Ascending aorta (tissue), 2 donors: ENCODE data around the gene ZNF337. TPM values are rescaled to one million over a fixed set of nuclear protein-coding genes. Genes with fewer than 3 reads are reported as not detected.
"Not testable (repeated sequence)": the region's sequence is repeated elsewhere in the genome, so short reads cannot be mapped to it uniquely, and the experiment has no call there.

Source experiments
- DNase-seq, 2 donors: peaks; one replicate each; pipeline ENCODE4 v3.0.0-alpha.2; 2019; ENCODE audit warnings: low spot score in 2 of 2
- H3K27ac ChIP-seq, 2 donors: fragments of 200-600 bp; sonication (generic); one replicate each; pipeline ENCODE4 v1.5.1; 2016 to 2017; ENCODE audit warnings: mild to moderate bottlenecking in 1 of 2
- H3K27me3 ChIP-seq: fragments of 200-600 bp; sonication (generic); one replicate; pipeline ENCODE4 v1.5.1; 2017
- H3K36me3 ChIP-seq, 2 donors: fragments of 200-600 bp; sonication (generic); one replicate each; pipeline ENCODE4 v1.5.1; 2016
- H3K4me1 ChIP-seq, 2 donors: fragments of 200-600 bp; sonication (generic); one replicate each; pipeline ENCODE4 v1.5.1; 2016 to 2017; ENCODE audit warnings: mild to moderate bottlenecking in 1 of 2
- H3K4me3 ChIP-seq, 2 donors: fragments of 200-600 bp; sonication (generic); one replicate each; pipeline ENCODE4 v1.5.1; 2016 to 2017; ENCODE audit warnings: mild to moderate bottlenecking in 1 of 2
- H3K9me3 ChIP-seq, 2 donors: fragments of 200-600 bp; sonication (generic); one replicate each; pipeline ENCODE4 v1.5.1; 2016
- CTCF ChIP-seq, 3 experiments: fragments of 200-600 bp in 2 of 3; fragments of 450-650 bp in 1 of 3; sonication (generic) in 2 of 3; IDR thresholded peaks; one replicate each; pipeline ENCODE4 v1.5.1; 2016 to 2019; ENCODE audit warnings: antibody characterized with exemption in 3 of 3, mild to moderate bottlenecking in 1 of 3, moderate library complexity in 1 of 3
- intact Hi-C: fragments of 100-400 bp; cut with DNase I; formaldehyde crosslinking; loops from one replicate; pipeline ENCODE4 v1.15.1; 2023
- total RNA-seq: library from RNA; depleted of rRNA; stranded (reverse); fragments of >200 nt; gene quantifications from one replicate; pipeline ENCODE4 v1.1.0, GENCODE V29; 2016

Gene ZNF337
- total RNA-seq, 1 donor from 2014 or later, result 3.4 TPM

- DNase-seq, result no peak
- Histone ChIP-seq H3K4me3 (no peak overlapping the region), H3K36me3 (peaks cover 0 to 3% of the 10 kb centered on the region in 2 donors), H3K4me1 (no peaks in the 10 kb centered on the region), H3K27ac (no peak overlapping the region), H3K9me3 (peaks cover 18 to 60% of the 10 kb centered on the region in 2 donors), H3K27me3 (no peaks in the 10 kb centered on the region)
- intact Hi-C loops, result no loop called here
- TF ChIP-seq CTCF (IDR thresholded peaks at IDR 0.05), result no peak
Observed at GRCh38 chr20:25725639-25726038, 29.0 kb upstream of the ZNF337 start.

GRCh38 chr20:25723975-25724374 is 27.3 kb upstream of the ZNF337 start:
- Histone ChIP-seq H3K4me1 (no peaks in the 10 kb centered on the region), H3K27me3 (no peaks in the 10 kb centered on the region), H3K9me3 (peaks cover 18 to 64% of the 10 kb centered on the region in 2 donors), H3K4me3 (no peak overlapping the region), H3K36me3 (peaks cover 0 to 12% of the 10 kb centered on the region in 2 donors), H3K27ac (no peak overlapping the region)
- intact Hi-C loops, result no loop called here
- DNase-seq, result no peak
- no peak for TF ChIP-seq CTCF (IDR thresholded peaks at IDR 0.05)

- Histone ChIP-seq H3K36me3 (peaks cover 0 to 14% of the 10 kb centered on the region in 2 donors), H3K4me3 (no peak overlapping the region), H3K27ac (no peak overlapping the region), H3K27me3 (no peaks in the 10 kb centered on the region), H3K9me3 (peaks cover 12 to 45% of the 10 kb centered on the region in 2 donors), H3K4me1 (no peaks in the 10 kb centered on the region)
- intact Hi-C loops, result no loop called here
- no peak for TF ChIP-seq CTCF (IDR thresholded peaks at IDR 0.05)
- DNase-seq, result no peak
Observed at GRCh38 chr20:25720285-25720684, 23.6 kb upstream of the ZNF337 start.

- Histone ChIP-seq H3K9me3 (peaks cover 12 to 34% of the 10 kb centered on the region in 2 donors), H3K36me3 (peaks cover 0 to 14% of the 10 kb centered on the region in 2 donors)
- intact Hi-C loops, H3K4me1 ChIP-seq, H3K4me3 ChIP-seq, DNase-seq, H3K27me3 ChIP-seq, H3K27ac ChIP-seq: not testable (repeated sequence)
Observed at GRCh38 chr20:25718896-25719809, 22.5 kb upstream of the ZNF337 start.

GRCh38 chr20:25707695-25708094 is 11.0 kb upstream of the ZNF337 start:
- H3K4me1 ChIP-seq, result no peaks in the 10 kb centered on the region
- intact Hi-C loops, result no loop called here
- no peaks in the 10 kb centered on the region for H3K27me3 ChIP-seq
- H3K27ac ChIP-seq, result no peak overlapping the region
- H3K9me3 ChIP-seq, result peaks cover under 1 to 21% of the 10 kb centered on the region in 2 donors
- TF ChIP-seq CTCF (IDR thresholded peaks at IDR 0.05), result no peak
- no peak for DNase-seq
- H3K36me3 ChIP-seq, result peaks cover 0 to 2% of the 10 kb centered on the region in 2 donors
- H3K4me3 ChIP-seq, result no peak overlapping the region

GRCh38 chr20:25706793-25707192 is 10.1 kb upstream of the ZNF337 start:
- Histone ChIP-seq H3K4me3 (no peak overlapping the region), H3K27me3 (no peaks in the 10 kb centered on the region), H3K36me3 (peaks cover 0 to 2% of the 10 kb centered on the region in 2 donors), H3K4me1 (no peaks in the 10 kb centered on the region), H3K9me3 (peaks cover 0 to 11% of the 10 kb centered on the region in 2 donors), H3K27ac (no peak overlapping the region)
- DNase-seq, result no peak
- no peak for TF ChIP-seq CTCF (IDR thresholded peaks at IDR 0.05)
- intact Hi-C loops, result no loop called here
